DOHH2 (cell line): ENCODE measurements around the gene ALKAL2.

Source experiments
- H3F3A ChIP-seq: fragments of 200-600 bp; sonication (generic), shearing (Covaris generic); 2 replicates; pipeline ENCODE4 v1.6.0; 2016; ENCODE audit warnings: antibody characterized with exemption, mild to moderate bottlenecking; ENCODE audit not compliant: control insufficient read depth, insufficient read depth
- H3K27ac ChIP-seq: fragments of 200-600 bp; sonication (generic); 2 replicates; pipeline ENCODE4 v1.5.1; 2014; ENCODE audit warnings: low read depth, mild to moderate bottlenecking, low read length, moderate library complexity
- H3K27me3 ChIP-seq: fragments of 200-600 bp; sonication (generic); 2 replicates; pipeline ENCODE4 v1.6.1; 2014; ENCODE audit warnings: mild to moderate bottlenecking, low read length, mixed read lengths; ENCODE audit not compliant: control insufficient read depth
- H3K36me3 ChIP-seq: fragments of 200-600 bp; sonication (generic); 2 replicates; pipeline ENCODE4 v1.6.1; 2014; ENCODE audit warnings: mild to moderate bottlenecking, low read length, moderate library complexity, mixed read lengths; ENCODE audit not compliant: control insufficient read depth
- H3K4me1 ChIP-seq: fragments of 200-600 bp; sonication (generic); 2 replicates; pipeline ENCODE4 v1.6.1; 2014; ENCODE audit warnings: mild to moderate bottlenecking, low read length, mixed read lengths; ENCODE audit not compliant: control insufficient read depth
- H3K4me2 ChIP-seq: fragments of 200-600 bp; sonication (generic); 2 replicates; pipeline ENCODE4 v1.6.0; 2014; ENCODE audit warnings: mild to moderate bottlenecking, low read length, moderate library complexity
- H3K4me3 ChIP-seq: fragments of 200-600 bp; sonication (generic); 2 replicates; pipeline ENCODE4 v1.5.1; 2014; ENCODE audit warnings: mild to moderate bottlenecking, low read length, mixed read lengths
- H3K79me2 ChIP-seq: fragments of 200-600 bp; sonication (generic); 2 replicates; pipeline ENCODE4 v1.6.1; 2014; ENCODE audit warnings: mild to moderate bottlenecking, low read length, mixed read lengths; ENCODE audit not compliant: control insufficient read depth
- H3K9me2 ChIP-seq: fragments of 200-600 bp; sonication (generic); replicated peaks from 2 replicates; pipeline ENCODE4 v1.6.1; 2014; ENCODE audit warnings: mild to moderate bottlenecking, low read length, mixed read lengths; ENCODE audit not compliant: control insufficient read depth
- H3K9me3 ChIP-seq: fragments of 200-600 bp; sonication (generic); 2 replicates; pipeline ENCODE4 v1.6.1; 2014; ENCODE audit warnings: antibody characterized with exemption, low read length, mixed read lengths; ENCODE audit not compliant: control insufficient read depth, insufficient read depth
- H4K20me1 ChIP-seq: fragments of 200-600 bp; sonication (generic); 2 replicates; pipeline ENCODE4 v1.6.0; 2014; ENCODE audit warnings: low read depth, mild to moderate bottlenecking, antibody characterized with exemption, low read length, moderate library complexity; ENCODE audit not compliant: control insufficient read depth, insufficient read depth
- CTCF ChIP-seq: fragments of 200-600 bp; sonication (generic); IDR thresholded peaks from one replicate; pipeline ENCODE4 v1.5.1; 2014; ENCODE audit warnings: antibody characterized with exemption, mild to moderate bottlenecking, low read depth, low read length; ENCODE audit not compliant: poor library complexity, severe bottlenecking
- EZH2phosphoT487 ChIP-seq: fragments of 200-600 bp; sonication (generic); IDR thresholded peaks from 2 replicates; pipeline ENCODE4 v1.6.1; 2017; ENCODE audit warnings: borderline replicate concordance, mild to moderate bottlenecking, antibody characterized with exemption, low read length, moderate library complexity, mixed read lengths

The ALKAL2 gene

GRCh38 chr2:305366-305765, 17.5 kb upstream of the ALKAL2 start:
- no peaks in the 10 kb centered on the region for H4K20me1 ChIP-seq
- H3K9me3 ChIP-seq = no peaks in the 10 kb centered on the region
- no peak overlapping the region for H3K27ac ChIP-seq
- no peak overlapping the region for H3K4me2 ChIP-seq
- H3K27me3 ChIP-seq = no peaks in the 10 kb centered on the region
- no peaks in the 10 kb centered on the region for H3F3A ChIP-seq
- no peaks in the 10 kb centered on the region for H3K9me2 ChIP-seq
- peaks cover 4% of the 10 kb centered on the region; the same call in 1 of the 2 replicates for H3K4me1 ChIP-seq
- H3K79me2 ChIP-seq = no peaks in the 10 kb centered on the region
- H3K36me3 ChIP-seq = no peaks in the 10 kb centered on the region
- no peak overlapping the region for H3K4me3 ChIP-seq
- TF ChIP-seq CTCF (no peak), EZH2phosphoT487 (no peak)

- Histone ChIP-seq H3F3A (0 out of 2 replicates have a peak, but pooled peaks cover 1% of the 10 kb centered on the region), H3K36me3 (no peaks in the 10 kb centered on the region), H3K79me2 (no peaks in the 10 kb centered on the region), H3K4me2 (no peak overlapping the region), H3K27me3 (no peaks in the 10 kb centered on the region), H3K9me3 (no peaks in the 10 kb centered on the region), H3K27ac (no peak overlapping the region), H3K4me3 (no peak overlapping the region), H3K9me2 (no peaks in the 10 kb centered on the region), H3K4me1 (no peaks in the 10 kb centered on the region), H4K20me1 (no peaks in the 10 kb centered on the region)
- TF ChIP-seq CTCF (no peak), EZH2phosphoT487 (no peak)
Observed at GRCh38 chr2:296354-296753, 8.5 kb upstream of the ALKAL2 start.

- Histone ChIP-seq H3K79me2 (no peaks in the 10 kb centered on the region), H3K9me3 (no peaks in the 10 kb centered on the region), H3K4me1 (no peaks in the 10 kb centered on the region), H3K27me3 (no peaks in the 10 kb centered on the region), H3K4me3 (no peak overlapping the region), H3K36me3 (no peaks in the 10 kb centered on the region), H4K20me1 (no peaks in the 10 kb centered on the region), H3K4me2 (no peak overlapping the region), H3K27ac (no peak overlapping the region), H3K9me2 (no peaks in the 10 kb centered on the region), H3F3A (0 out of 2 replicates have a peak, but pooled peaks cover 2% of the 10 kb centered on the region)
- TF ChIP-seq EZH2phosphoT487 = no peak
- no peak for TF ChIP-seq CTCF
Observed at GRCh38 chr2:295090-295489, 7.2 kb upstream of the ALKAL2 start.
